Neural crest cell (in vitro differentiated cells): ENCODE results near the gene GP1BA. TPM values are rescaled to one million over a fixed set of nuclear protein-coding genes. Genes with fewer than 3 reads are reported as not detected.

ENCODE experiments used
- DNase-seq: peaks from one replicate; pipeline ENCODE4 v3.0.0; 2021; ENCODE audit warnings: low read depth, mixed read lengths, low spot score
- H3K27ac Mint-ChIP-seq: one replicate; pipeline ENCODE4 v1.8.0; 2021; ENCODE audit warnings: mild to moderate bottlenecking, mixed read lengths; ENCODE audit not compliant: unreplicated experiment
- H3K27me3 Mint-ChIP-seq: 2 replicates; pipeline ENCODE4 v1.8.0; 2021; ENCODE audit warnings: low read depth, mild to moderate bottlenecking, mixed read lengths
- H3K36me3 Mint-ChIP-seq: 2 replicates; pipeline ENCODE4 v1.8.0; 2021; ENCODE audit warnings: low read depth, mild to moderate bottlenecking, mixed read lengths
- H3K4me1 Mint-ChIP-seq: 2 replicates; pipeline ENCODE4 v1.8.0; 2021; ENCODE audit warnings: mixed read lengths
- H3K4me3 Mint-ChIP-seq: one replicate; pipeline ENCODE4 v1.8.0; 2021; ENCODE audit warnings: mild to moderate bottlenecking, mixed read lengths
- H3K9me3 Mint-ChIP-seq: 2 replicates; pipeline ENCODE4 v1.8.0; 2021; ENCODE audit warnings: mixed read lengths
- CTCF ChIP-seq: fragments of 200-600 bp; sonication (generic); conservative IDR thresholded peaks from 2 replicates; pipeline ENCODE4 v1.5.0; 2021; ENCODE audit warnings: antibody characterized with exemption, mild to moderate bottlenecking
- total RNA-seq: library from RNA; stranded (reverse); gene quantifications from 2 replicates; pipeline ENCODE4 v1.2.1, GENCODE V29; 2021

The GP1BA gene
- total RNA-seq, 1 donor from 2014 or later = not detected

GRCh38 chr17:4960279-4960922 is 28.3 kb downstream of the GP1BA start:
- Mint-ChIP-seq H3K27ac (peak overlapping the region; percentile 67), H3K4me3 (peak overlapping the region; percentile 40), H3K27me3 (no peaks in the 10 kb centered on the region), H3K4me1 (peaks cover 11% of the 10 kb centered on the region), H3K36me3 (peaks cover 8% of the 10 kb centered on the region), H3K9me3 (no peaks in the 10 kb centered on the region)
- DNase-seq = no peak
- TF ChIP-seq CTCF = no peak

GRCh38 chr17:4965311-4965986 is 33.4 kb downstream of the GP1BA start:
- peaks cover 15% of the 10 kb centered on the region for H3K36me3 Mint-ChIP-seq
- TF ChIP-seq CTCF = no peak
- DNase-seq = no peak
- H3K4me3 Mint-ChIP-seq = peak overlapping the region; percentile 77
- peak overlapping the region; percentile 8 for H3K27ac Mint-ChIP-seq
- H3K9me3 Mint-ChIP-seq = no peaks in the 10 kb centered on the region
- no peaks in the 10 kb centered on the region for H3K27me3 Mint-ChIP-seq
- H3K4me1 Mint-ChIP-seq = peaks cover 31% of the 10 kb centered on the region

GRCh38 chr17:4966844-4967538 is 34.9 kb downstream of the GP1BA start:
- Mint-ChIP-seq H3K4me1 (peaks cover 33% of the 10 kb centered on the region), H3K9me3 (no peaks in the 10 kb centered on the region), H3K27me3 (no peaks in the 10 kb centered on the region), H3K4me3 (no peak overlapping the region), H3K36me3 (peaks cover 16% of the 10 kb centered on the region), H3K27ac (no peak overlapping the region)
- no peak for TF ChIP-seq CTCF
- DNase-seq = peak; percentile 85

- H3K4me3 Mint-ChIP-seq = no peak within 1 kb of the TSS
- H3K4me1 Mint-ChIP-seq = peaks cover 33% of the 10 kb centered on the region
- no peaks in the 10 kb centered on the region for H3K9me3 Mint-ChIP-seq
- peaks cover 16% of the 10 kb centered on the region for H3K36me3 Mint-ChIP-seq
- peak; percentile 94 for DNase-seq
- TF ChIP-seq CTCF = no peak
- H3K27me3 Mint-ChIP-seq = no peaks in the 10 kb centered on the region
- no peak within 1 kb of the TSS for H3K27ac Mint-ChIP-seq
These were observed 35.7 kb downstream of the GP1BA start, which contains the start of gene SPAG7 for GRCh38 chr17:4967539-4968485. TSS of gene SPAG7 (minus strand) at chr17:4967817. CDS start at chr17:4967804, 13 bp downstream.
